CD4-positive, CD25-positive, alpha-beta regulatory T cell (primary cell): ENCODE data around the gene CERS2. TPM values are rescaled to one million over a fixed set of nuclear protein-coding genes. Genes with fewer than 3 reads are reported as not detected.
A peak's percentile ranks its signal among the peaks of the same experiment; 100 is the strongest.

Experiments
- ATAC-seq, 2 donors: fragments of 150-1000 bp; cut with Tn5 transposase; one replicate each; pipeline ENCODE4 v1.10.0; 2021; ENCODE audit warnings: low read depth in 2 of 2, moderate number of reproducible peaks in 2 of 2, moderate library complexity in 1 of 2
- DNase-seq, 3 donors: peaks; one replicate each; pipeline versions ENCODE4 v3.0.0 to v3.0.0-alpha.2; 2012 to 2022; ENCODE audit warnings: mixed read lengths in 1 of 3
- H3K27ac ChIP-seq: one replicate; pipeline ENCODE4 v1.7.0; 2013; ENCODE audit warnings: mild to moderate bottlenecking, low read length; ENCODE audit not compliant: insufficient read depth, poor library complexity, severe bottlenecking
- H3K27me3 ChIP-seq: one replicate; pipeline ENCODE4 v1.7.0; 2013; ENCODE audit warnings: low read length; ENCODE audit not compliant: control insufficient read depth, insufficient read depth
- H3K36me3 ChIP-seq: one replicate; pipeline ENCODE4 v1.7.0; 2013; ENCODE audit warnings: mild to moderate bottlenecking, low read length, moderate library complexity; ENCODE audit not compliant: control insufficient read depth, insufficient read depth
- H3K4me1 ChIP-seq: 2 replicates; pipeline ENCODE4 v1.7.0; 2013; ENCODE audit warnings: mild to moderate bottlenecking, low read length; ENCODE audit not compliant: insufficient read depth, control insufficient read depth, poor library complexity, severe bottlenecking
- H3K4me3 ChIP-seq: one replicate; pipeline ENCODE4 v1.7.0; 2013; ENCODE audit warnings: low read depth, mild to moderate bottlenecking, low read length, moderate library complexity
- H3K9me3 ChIP-seq, 2 experiments: 1 replicate in 1 of 2; 2 replicates in 1 of 2; pipeline ENCODE4 v1.7.0; 2013; ENCODE audit warnings: low read length in 2 of 2, mild to moderate bottlenecking in 1 of 2, moderate library complexity in 1 of 2; ENCODE audit not compliant: control insufficient read depth in 2 of 2
- H3K27ac Mint-ChIP-seq, 3 donors: one replicate each; pipeline ENCODE4 v1.8.0; 2020 to 2022; ENCODE audit warnings: mild to moderate bottlenecking in 3 of 3, mixed read lengths in 3 of 3, moderate library complexity in 2 of 3
- H3K27me3 Mint-ChIP-seq: one replicate; pipeline ENCODE4 v1.8.0; 2022; ENCODE audit warnings: mild to moderate bottlenecking, mixed read lengths
- H3K36me3 Mint-ChIP-seq: one replicate; pipeline ENCODE4 v1.8.0; 2020; ENCODE audit warnings: mixed read lengths
- H3K4me1 Mint-ChIP-seq, 4 donors: one replicate each; pipeline ENCODE4 v1.8.0; 2020 to 2022; ENCODE audit warnings: mixed read lengths in 4 of 4, mild to moderate bottlenecking in 1 of 4
- H3K4me3 Mint-ChIP-seq, 4 donors: one replicate each; pipeline ENCODE4 v1.8.0; 2020 to 2022; ENCODE audit warnings: mild to moderate bottlenecking in 4 of 4, mixed read lengths in 4 of 4, moderate library complexity in 3 of 4
- H3K9me3 Mint-ChIP-seq, 7 donors: one replicate each; pipeline ENCODE4 v1.8.0; 2020 to 2022; ENCODE audit warnings: mixed read lengths in 7 of 7, mild to moderate bottlenecking in 3 of 7, moderate library complexity in 2 of 7
- polyA plus RNA-seq, 4 donors: library from polyadenylated mRNA; unstranded; fragments of 300-500 nt; fragmentation: Illumina TruSeq; gene quantifications; one replicate each; pipeline ENCODE4 v1.2.3, GENCODE V29; 2021
- total RNA-seq: library from RNA; stranded (reverse); gene quantifications from one replicate; pipeline ENCODE4 v1.2.3, GENCODE V29; 2022

Gene CERS2
- total and polyA plus RNA-seq, 5 donors from 2014 or later: 99.1 to 201 (median 185) TPM

- Histone ChIP-seq H3K27me3 (no peaks in the 10 kb centered on the region), H3K27ac (no peak overlapping the region), H3K36me3 (peaks cover 37% of the 10 kb centered on the region), H3K4me3 (no peak overlapping the region), H3K4me1 (peaks cover 38% of the 10 kb centered on the region), H3K9me3 (no peaks in the 10 kb centered on the region)
- H3K4me1 Mint-ChIP-seq: peaks cover 0 to 57% (median 34%) of the 10 kb centered on the region in 4 donors
- DNase-seq (no peak), ATAC-seq (no peak)
- peak overlapping the region; percentile 10 to 97 (median 53) for H3K27ac Mint-ChIP-seq
- H3K9me3 Mint-ChIP-seq: no peaks in the 10 kb centered on the region
- H3K36me3 Mint-ChIP-seq: peaks cover 27% of the 10 kb centered on the region
- no peaks in the 10 kb centered on the region for H3K27me3 Mint-ChIP-seq
- H3K4me3 Mint-ChIP-seq: peak overlapping the region in 3 of 4 donors; percentile 35 to 76 (median 71)
Observed at GRCh38 chr1:151001602-151002001, 27.0 kb upstream of the CERS2 start.

GRCh38 chr1:151000408-151000807 lies 25.8 kb upstream of the CERS2 start:
- peak overlapping the region in 1 of 3 donors; percentile 59 for H3K27ac Mint-ChIP-seq
- Histone ChIP-seq H3K4me3 (no peak overlapping the region), H3K27ac (no peak overlapping the region), H3K9me3 (no peaks in the 10 kb centered on the region), H3K36me3 (peaks cover 37% of the 10 kb centered on the region), H3K4me1 (peaks cover 32% of the 10 kb centered on the region), H3K27me3 (no peaks in the 10 kb centered on the region)
- no peak for DNase-seq
- no peak for ATAC-seq
- no peaks in the 10 kb centered on the region for H3K27me3 Mint-ChIP-seq
- no peak overlapping the region for H3K4me3 Mint-ChIP-seq
- H3K9me3 Mint-ChIP-seq: no peaks in the 10 kb centered on the region
- H3K36me3 Mint-ChIP-seq: peaks cover 27% of the 10 kb centered on the region
- H3K4me1 Mint-ChIP-seq: peaks cover 0 to 49% (median 28%) of the 10 kb centered on the region in 4 donors

- no peaks in the 10 kb centered on the region for H3K27me3 ChIP-seq
- peaks cover 27% of the 10 kb centered on the region for H3K4me1 ChIP-seq
- H3K9me3 Mint-ChIP-seq: no peaks in the 10 kb centered on the region
- H3K4me3 Mint-ChIP-seq: no peak overlapping the region
- H3K27ac Mint-ChIP-seq: peak overlapping the region in 1 of 3 donors; percentile 14
- H3K27me3 Mint-ChIP-seq: no peaks in the 10 kb centered on the region
- peaks cover 27% of the 10 kb centered on the region for H3K36me3 Mint-ChIP-seq
- no peak for DNase-seq
- H3K9me3 ChIP-seq: no peaks in the 10 kb centered on the region
- H3K4me1 Mint-ChIP-seq: peaks cover 0 to 46% (median 26%) of the 10 kb centered on the region in 4 donors
- peaks cover 37% of the 10 kb centered on the region for H3K36me3 ChIP-seq
- no peak overlapping the region for H3K4me3 ChIP-seq
- H3K27ac ChIP-seq: no peak overlapping the region
- no peak for ATAC-seq
Observed at GRCh38 chr1:150999926-151000325, 25.3 kb upstream of the CERS2 start.

GRCh38 chr1:150999051-150999674 lies 24.5 kb upstream of the CERS2 start:
- Histone ChIP-seq H3K36me3 (peaks cover 37% of the 10 kb centered on the region), H3K27me3 (no peaks in the 10 kb centered on the region), H3K4me1 (peaks cover 23% of the 10 kb centered on the region), H3K27ac (no peak overlapping the region), H3K4me3 (no peak overlapping the region), H3K9me3 (no peaks in the 10 kb centered on the region)
- Mint-ChIP-seq H3K4me3 (no peak overlapping the region), H3K36me3 (peaks cover 30% of the 10 kb centered on the region), H3K27ac (peak overlapping the region in 2 of 3 donors; percentile 42 to 63), H3K9me3 (no peaks in the 10 kb centered on the region), H3K4me1 (peaks cover 0 to 39% (median 26%) of the 10 kb centered on the region in 4 donors), H3K27me3 (no peaks in the 10 kb centered on the region)
- no peak for ATAC-seq
- DNase-seq: no peak

GRCh38 chr1:150997949-150998348 lies 23.3 kb upstream of the CERS2 start:
- Histone ChIP-seq H3K9me3 (no peaks in the 10 kb centered on the region), H3K27me3 (no peaks in the 10 kb centered on the region), H3K27ac (no peak overlapping the region), H3K4me3 (no peak overlapping the region), H3K36me3 (peaks cover 37% of the 10 kb centered on the region), H3K4me1 (peaks cover 12% of the 10 kb centered on the region)
- H3K27ac Mint-ChIP-seq: peak overlapping the region in 1 of 3 donors; percentile 63
- H3K9me3 Mint-ChIP-seq: no peaks in the 10 kb centered on the region
- H3K27me3 Mint-ChIP-seq: no peaks in the 10 kb centered on the region
- no peak for DNase-seq
- H3K36me3 Mint-ChIP-seq: peaks cover 29% of the 10 kb centered on the region
- no peak for ATAC-seq
- H3K4me3 Mint-ChIP-seq: no peak overlapping the region
- H3K4me1 Mint-ChIP-seq: peaks cover 0 to 31% (median 22%) of the 10 kb centered on the region in 4 donors

GRCh38 chr1:150997126-150997872 lies 22.7 kb upstream of the CERS2 start:
- H3K27ac ChIP-seq: no peak overlapping the region
- H3K4me3 ChIP-seq: no peak overlapping the region
- ATAC-seq: no peak
- H3K27ac Mint-ChIP-seq: peak overlapping the region in 1 of 3 donors; percentile 63
- peaks cover 0 to 25% (median 16%) of the 10 kb centered on the region in 4 donors for H3K4me1 Mint-ChIP-seq
- no peaks in the 10 kb centered on the region for H3K9me3 Mint-ChIP-seq
- peaks cover 35% of the 10 kb centered on the region for H3K36me3 ChIP-seq
- no peak overlapping the region for H3K4me3 Mint-ChIP-seq
- H3K27me3 Mint-ChIP-seq: no peaks in the 10 kb centered on the region
- H3K9me3 ChIP-seq: no peaks in the 10 kb centered on the region
- no peaks in the 10 kb centered on the region for H3K27me3 ChIP-seq
- H3K36me3 Mint-ChIP-seq: peaks cover 25% of the 10 kb centered on the region
- H3K4me1 ChIP-seq: peaks cover 5% of the 10 kb centered on the region
- DNase-seq: no peak

- Histone ChIP-seq H3K36me3 (peaks cover 30% of the 10 kb centered on the region), H3K4me1 (peaks cover 4% of the 10 kb centered on the region), H3K4me3 (peak overlapping the region; percentile 27), H3K27ac (no peak overlapping the region), H3K9me3 (no peaks in the 10 kb centered on the region), H3K27me3 (no peaks in the 10 kb centered on the region)
- H3K27me3 Mint-ChIP-seq: no peaks in the 10 kb centered on the region
- ATAC-seq: no peak
- H3K4me3 Mint-ChIP-seq: peak overlapping the region in 1 of 4 donors; percentile 13
- H3K4me1 Mint-ChIP-seq: peaks cover 0 to 13% (median 5%) of the 10 kb centered on the region in 4 donors
- H3K36me3 Mint-ChIP-seq: peaks cover 18% of the 10 kb centered on the region
- peak in 1 of 3 donors; percentile 42 for DNase-seq
- peak overlapping the region in 1 of 3 donors; percentile 83 for H3K27ac Mint-ChIP-seq
- H3K9me3 Mint-ChIP-seq: no peaks in the 10 kb centered on the region
Observed at GRCh38 chr1:150995896-150996295, 21.3 kb upstream of the CERS2 start.
